Smooth muscle cell (in vitro differentiated cells): ENCODE data around the gene RBM17. TPM values are rescaled to one million over a fixed set of nuclear protein-coding genes. Genes with fewer than 3 reads are reported as not detected.

Experiments used
- DNase-seq: peaks from one replicate; lab custom pipeline; 2025; ENCODE audit not compliant: unreplicated experiment; lab: John Stamatoyannopoulos, UW
- H2AFZ ChIP-seq: fragments of 200-600 bp; sonication (generic); 2 replicates; pipeline ENCODE4 v1.6.0; 2016; ENCODE audit warnings: antibody characterized with exemption, low read depth, mild to moderate bottlenecking
- H3F3A ChIP-seq: fragments of 200-600 bp; sonication (generic); 2 replicates; pipeline ENCODE4 v1.6.0; 2017; ENCODE audit warnings: antibody characterized with exemption, low read depth
- H3K27ac ChIP-seq: fragments of 200-600 bp; sonication (generic); 2 replicates; pipeline ENCODE4 v1.5.1; 2016; ENCODE audit warnings: low read depth, mild to moderate bottlenecking
- H3K27me3 ChIP-seq: fragments of 200-600 bp; sonication (generic); 2 replicates; pipeline ENCODE4 v1.6.1; 2016; ENCODE audit warnings: low read depth, mild to moderate bottlenecking
- H3K36me3 ChIP-seq: fragments of 200-600 bp; sonication (generic); 2 replicates; pipeline ENCODE4 v1.5.1; 2016; ENCODE audit warnings: low read depth
- H3K4me1 ChIP-seq: fragments of 200-600 bp; sonication (generic); 2 replicates; pipeline ENCODE4 v1.5.1; 2016; ENCODE audit warnings: low read depth
- H3K4me2 ChIP-seq: fragments of 200-600 bp; sonication (generic); 2 replicates; pipeline ENCODE4 v1.6.0; 2016; ENCODE audit warnings: mild to moderate bottlenecking
- H3K4me3 ChIP-seq: fragments of 200-600 bp; sonication (generic); 2 replicates; pipeline ENCODE4 v1.5.1; 2016; ENCODE audit warnings: mild to moderate bottlenecking
- H3K79me2 ChIP-seq: fragments of 200-600 bp; sonication (generic); 2 replicates; pipeline ENCODE4 v1.6.0; 2016; ENCODE audit warnings: low read depth, mild to moderate bottlenecking
- H3K9ac ChIP-seq: fragments of 200-600 bp; sonication (generic); 2 replicates; pipeline ENCODE4 v1.6.0; 2016; ENCODE audit warnings: low read depth
- H3K9me3 ChIP-seq: fragments of 200-600 bp; sonication (generic); replicated peaks from 2 replicates; pipeline ENCODE4 v1.5.1; 2016; ENCODE audit warnings: low read depth
- H4K20me1 ChIP-seq: fragments of 200-600 bp; sonication (generic); 2 replicates; pipeline ENCODE4 v1.6.0; 2016; ENCODE audit warnings: low read depth
- CTCF ChIP-seq: fragments of 200-600 bp; sonication (generic); IDR thresholded peaks from 2 replicates; pipeline ENCODE4 v1.5.1; 2017; ENCODE audit warnings: borderline replicate concordance, mild to moderate bottlenecking, antibody characterized with exemption; ENCODE audit not compliant: insufficient read depth, poor library complexity, severe bottlenecking
- WGBS: methylation state at CpG from one replicate; pipeline ENCODE4 v1.1.7; 2016; ENCODE audit warnings: low lambda C conversion rate; 5-methylcytosine and 5-hydroxymethylcytosine counted together
- polyA plus RNA-seq: library from polyadenylated mRNA; unstranded; fragments of >200 nt; fragmentation: Nextera tagmentation; extraction: Ambion mirVana; gene quantifications from 2 replicates; pipeline ENCODE4 v1.2.1, GENCODE V29; 2016
- total RNA-seq: library from RNA; depleted of rRNA; stranded (reverse); fragments of >200 nt; gene quantifications from 2 replicates; pipeline ENCODE4 v1.2.3, GENCODE V29; 2014

RBM17 gene
- total and polyA plus RNA-seq, 2 experiments from 2014 or later = 20.0 to 68.3 TPM

- Histone ChIP-seq H3K9ac (no peak overlapping the region), H3K9me3 (no peaks in the 10 kb centered on the region), H3K27me3 (peaks cover 18% of the 10 kb centered on the region), H3K4me2 (no peak overlapping the region), H3K27ac (no peak overlapping the region), H4K20me1 (no peaks in the 10 kb centered on the region), H3K79me2 (no peaks in the 10 kb centered on the region), H3K4me1 (no peaks in the 10 kb centered on the region), H3F3A (no peaks in the 10 kb centered on the region), H2AFZ (no peak overlapping the region), H3K4me3 (no peak overlapping the region), H3K36me3 (no peaks in the 10 kb centered on the region)
- 90% methylated on average over 3 of the region's 3 CpGs for WGBS
- no peak for DNase-seq
- TF ChIP-seq CTCF = no peak
These were observed 30.0 kb upstream of the RBM17 start for GRCh38 chr10:6058682-6059475.

GRCh38 chr10:6059506-6059905 lies 29.3 kb upstream of the RBM17 start:
- no peak for TF ChIP-seq CTCF
- Histone ChIP-seq H3K27me3 (peaks cover 18% of the 10 kb centered on the region), H3F3A (no peaks in the 10 kb centered on the region), H3K9me3 (no peaks in the 10 kb centered on the region), H3K4me1 (no peaks in the 10 kb centered on the region), H4K20me1 (no peaks in the 10 kb centered on the region), H2AFZ (no peak overlapping the region), H3K27ac (no peak overlapping the region), H3K4me3 (no peak overlapping the region), H3K4me2 (no peak overlapping the region), H3K9ac (no peak overlapping the region), H3K79me2 (no peaks in the 10 kb centered on the region), H3K36me3 (no peaks in the 10 kb centered on the region)
- DNase-seq = no peak
- 93% methylated on average over 2 of the region's 2 CpGs for WGBS

DNA sequence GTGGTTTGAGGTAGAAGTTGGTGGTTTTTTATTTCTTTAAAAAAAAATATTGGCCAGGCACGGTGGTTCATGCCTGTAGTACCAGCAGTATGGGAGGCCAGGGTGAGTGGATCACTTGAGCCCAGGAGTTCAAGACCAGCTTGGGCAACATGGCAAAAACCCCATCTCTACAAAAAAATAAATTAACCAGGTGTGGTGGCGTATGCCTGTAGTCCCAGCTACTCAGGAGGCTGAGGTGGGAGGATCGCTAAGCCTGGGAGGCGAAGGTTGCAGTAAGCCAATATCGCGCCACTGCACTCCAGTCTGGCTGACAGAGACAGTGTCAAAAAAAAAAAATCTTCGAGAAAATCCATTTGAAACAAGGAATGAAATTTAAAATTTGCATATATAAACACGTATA lies 27.8 kb upstream of the RBM17 start:
- Histone ChIP-seq H3K9me3 (no peaks in the 10 kb centered on the region), H3K9ac (no peak overlapping the region), H3K4me3 (no peak overlapping the region), H3K36me3 (no peaks in the 10 kb centered on the region), H3K79me2 (no peaks in the 10 kb centered on the region), H3K4me2 (no peak overlapping the region), H3F3A (no peaks in the 10 kb centered on the region), H3K27ac (no peak overlapping the region), H3K4me1 (no peaks in the 10 kb centered on the region), H3K27me3 (peaks cover 18% of the 10 kb centered on the region), H4K20me1 (no peaks in the 10 kb centered on the region), H2AFZ (no peak overlapping the region)
- TF ChIP-seq CTCF = no peak
- WGBS = 94% methylated on average over 8 of the region's 8 CpGs
- no peak for DNase-seq
